H1 (cell line): ENCODE results near the gene SV2C. TPM values are rescaled to one million over a fixed set of nuclear protein-coding genes. Genes with fewer than 3 reads are reported as not detected.

ENCODE experiments used
- CTCF ChIA-PET: fragments of 300-600 bp; sonication (Branson Sonifier 250); formaldehyde crosslinking; loops from one replicate; lab custom pipeline; 2021; ENCODE audit not compliant: partially characterized antibody; lab: Charles Lee
- POLR2A ChIA-PET: fragments of 300-600 bp; sonication (Branson Sonifier 250); formaldehyde crosslinking; loops from one replicate; lab custom pipeline; 2021; ENCODE audit warnings: inconsistent platforms; ENCODE audit not compliant: partially characterized antibody; lab: Charles Lee
- DNase-seq, 2 experiments: peaks; one replicate each; pipeline versions ENCODE4 v3.0.0 to v3.0.0-alpha.2; 2010 to 2022; ENCODE audit warnings: low spot score in 2 of 2, low read depth in 1 of 2, mixed read lengths in 1 of 2
- FAIRE-seq: peaks from 2 replicates; lab custom pipeline; 2011; peaks lifted over from hg19 to GRCh38; lab: Jason Lieb, UNC
- H2AFZ ChIP-seq: 2 replicates; pipeline ENCODE4 v1.8.1; 2012; ENCODE audit warnings: low read length, inconsistent platforms
- H2AK5ac ChIP-seq: 2 replicates; pipeline ENCODE4 v1.6.1; 2013; ENCODE audit warnings: low read depth, low read length
- H2BK120ac ChIP-seq: replicated peaks from 2 replicates; pipeline ENCODE3; 2013; ENCODE audit warnings: low read depth, low read length, inconsistent platforms
- H2BK12ac ChIP-seq: 2 replicates; pipeline ENCODE4 v1.6.1; 2013; ENCODE audit warnings: low read depth, low read length
- H2BK15ac ChIP-seq: 2 replicates; pipeline ENCODE4 v1.6.1; 2013; ENCODE audit warnings: low read length
- H2BK20ac ChIP-seq: 2 replicates; pipeline ENCODE4 v1.6.1; 2013; ENCODE audit warnings: low read length
- H2BK5ac ChIP-seq: 2 replicates; pipeline ENCODE4 v1.6.1; 2013; ENCODE audit warnings: low read depth, low read length
- H3K14ac ChIP-seq: 2 replicates; pipeline ENCODE4 v1.6.1; 2013; ENCODE audit warnings: inconsistent platforms; ENCODE audit not compliant: insufficient read length
- H3K18ac ChIP-seq: 2 replicates; pipeline ENCODE4 v1.6.1; 2013; ENCODE audit warnings: low read length; ENCODE audit errors: extremely low read depth
- H3K23ac ChIP-seq: 2 replicates; pipeline ENCODE4 v1.6.1; 2013; ENCODE audit warnings: inconsistent platforms; ENCODE audit not compliant: insufficient read length
- H3K23me2 ChIP-seq: 2 replicates; pipeline ENCODE4 v1.6.1; 2013; ENCODE audit warnings: low read depth, low read length
- H3K27ac ChIP-seq: 2 replicates; pipeline ENCODE4 v1.6.1; 2011; ENCODE audit warnings: low read depth, low read length, inconsistent platforms
- H3K27me3 ChIP-seq, 4 experiments: replicated peaks in 1 of 4; 1 replicate in 1 of 4; 2 replicates in 3 of 4; pipeline versions ENCODE4 v1.6.1 to v1.8.1; 2011 to 2013; ENCODE audit warnings: low read length in 3 of 4, mild to moderate bottlenecking in 3 of 4, inconsistent platforms in 2 of 4, mixed read lengths in 2 of 4, moderate library complexity in 1 of 4; ENCODE audit not compliant: control insufficient read depth in 3 of 4, insufficient read depth in 3 of 4; ENCODE audit errors: extremely low read depth in 1 of 4
- H3K36me3 ChIP-seq, 4 experiments: 2 replicates each; pipeline versions ENCODE4 v1.6.1 to v1.8.1; 2011 to 2013; ENCODE audit warnings: mild to moderate bottlenecking in 4 of 4, low read length in 3 of 4, moderate library complexity in 2 of 4, control low read depth in 1 of 4, inconsistent platforms in 1 of 4; ENCODE audit not compliant: insufficient read depth in 4 of 4, control insufficient read depth in 2 of 4
- H3K4ac ChIP-seq: replicated peaks from 2 replicates; pipeline ENCODE3; 2013; ENCODE audit warnings: low read length, low read depth, mixed read lengths, inconsistent platforms; ENCODE audit not compliant: insufficient read length
- H3K4me1 ChIP-seq, 4 experiments: replicated peaks in 1 of 4; 1 replicate in 1 of 4; 2 replicates in 3 of 4; pipeline versions ENCODE4 v1.6.1 to v1.8.1; 2011 to 2013; ENCODE audit warnings: low read length in 3 of 4, inconsistent platforms in 2 of 4, mixed read lengths in 1 of 4; ENCODE audit not compliant: insufficient read depth in 4 of 4, control insufficient read depth in 3 of 4
- H3K4me2 ChIP-seq, 2 experiments: 2 replicates each; pipeline versions ENCODE4 v1.6.1 to v1.8.1; 2011 to 2013; ENCODE audit warnings: low read depth in 2 of 2, low read length in 2 of 2, control low read depth in 1 of 2, inconsistent platforms in 1 of 2, mild to moderate bottlenecking in 1 of 2; ENCODE audit not compliant: insufficient read depth in 1 of 2
- H3K4me3 ChIP-seq, 4 experiments: fragments of 200-600, 300-600 bp in 1 of 4; sonication (generic), shearing (Covaris generic), sonication (Bioruptor Twin) in 1 of 4; 2 replicates each; pipeline versions ENCODE4 v1.5.1 to v1.8.1; 2011 to 2016; ENCODE audit warnings: low read length in 4 of 4, low read depth in 3 of 4, control low read depth in 2 of 4, inconsistent platforms in 2 of 4, mild to moderate bottlenecking in 2 of 4, mixed read lengths in 1 of 4, moderate library complexity in 1 of 4; ENCODE audit not compliant: insufficient read depth in 2 of 4; ENCODE audit errors: extremely low read depth in 1 of 4
- H3K56ac ChIP-seq: replicated peaks from 2 replicates; pipeline ENCODE3; 2013; ENCODE audit warnings: low read depth, mild to moderate bottlenecking, mixed read lengths, low read length, inconsistent platforms; ENCODE audit not compliant: insufficient read length
- H3K79me1 ChIP-seq: 2 replicates; pipeline ENCODE4 v1.6.1; 2013; ENCODE audit warnings: low read depth, low read length, control low read depth
- H3K79me2 ChIP-seq, 2 experiments: 2 replicates each; pipeline versions ENCODE4 v1.6.1 to v1.8.1; 2012 to 2013; ENCODE audit warnings: low read length in 2 of 2, mild to moderate bottlenecking in 2 of 2, inconsistent platforms in 1 of 2; ENCODE audit not compliant: insufficient read depth in 2 of 2, control insufficient read depth in 1 of 2
- H3K9ac ChIP-seq, 4 experiments: replicated peaks in 1 of 4; 1 replicate in 1 of 4; 2 replicates in 3 of 4; pipeline versions ENCODE4 v1.6.1 to v1.8.1; 2011 to 2013; ENCODE audit warnings: low read depth in 3 of 4, low read length in 3 of 4, control low read depth in 2 of 4, mild to moderate bottlenecking in 2 of 4, moderate library complexity in 2 of 4, inconsistent platforms in 1 of 4; ENCODE audit errors: extremely low read depth in 1 of 4
- H3K9me3 ChIP-seq, 2 experiments: 2 replicates each; pipeline versions ENCODE4 v1.6.1 to v1.8.1; 2012 to 2013; ENCODE audit warnings: mild to moderate bottlenecking in 2 of 2, moderate library complexity in 2 of 2, control low read depth in 1 of 2, inconsistent platforms in 1 of 2, low read depth in 1 of 2, low read length in 1 of 2, mixed read lengths in 1 of 2; ENCODE audit not compliant: insufficient read depth in 2 of 2
- H4K20me1 ChIP-seq, 2 experiments: replicated peaks in 1 of 2; 2 replicates each; pipeline versions ENCODE3 to v1.8.1; 2011 to 2013; ENCODE audit warnings: inconsistent platforms in 2 of 2, low read length in 2 of 2, mild to moderate bottlenecking in 1 of 2; ENCODE audit not compliant: insufficient read depth in 2 of 2, control insufficient read depth in 1 of 2
- H4K5ac ChIP-seq: 2 replicates; pipeline ENCODE4 v1.6.1; 2013; ENCODE audit warnings: low read length, low read depth, mixed read lengths, inconsistent platforms; ENCODE audit not compliant: insufficient read length
- H4K8ac ChIP-seq: 2 replicates; pipeline ENCODE4 v1.8.0; 2013; ENCODE audit warnings: mild to moderate bottlenecking, moderate library complexity, low read length, inconsistent platforms; ENCODE audit not compliant: insufficient read depth; ENCODE audit errors: extremely low read depth
- H4K91ac ChIP-seq: replicated peaks from 2 replicates; pipeline ENCODE3; 2013; ENCODE audit warnings: low read length, mixed read lengths, inconsistent platforms; ENCODE audit not compliant: insufficient read length
- CBX8 ChIP-seq: fragments of 300-800, 300-1000 bp; sonication (generic); IDR thresholded peaks from 2 replicates; pipeline ENCODE4 v1.7.1; 2016; ENCODE audit warnings: low read depth, low read length, borderline replicate concordance
- CEBPB ChIP-seq: IDR thresholded peaks from 2 replicates; pipeline ENCODE4 v1.6.1; 2012; ENCODE audit warnings: low read depth, low read length
- CTBP2 ChIP-seq: IDR thresholded peaks from 2 replicates; pipeline ENCODE4 v1.7.0; 2011; ENCODE audit warnings: borderline replicate concordance, mild to moderate bottlenecking, moderate library complexity, mixed read lengths, low read length; ENCODE audit not compliant: insufficient read depth, insufficient read length
- GTF2F1 ChIP-seq: IDR thresholded peaks from 2 replicates; pipeline ENCODE4 v1.6.1; 2012; ENCODE audit warnings: low read depth, low read length, improper control_type of control experiment, borderline replicate concordance
- HDAC2 ChIP-seq, 2 experiments: fragments of 300-600 bp in 1 of 2; sonication (generic) in 1 of 2; IDR thresholded peaks; 2 replicates each; pipeline ENCODE4 v1.6.1; 2011 to 2012; ENCODE audit warnings: low read depth in 2 of 2, low read length in 2 of 2, mild to moderate bottlenecking in 2 of 2, moderate library complexity in 2 of 2, borderline replicate concordance in 1 of 2, inconsistent platforms in 1 of 2
- HDAC6 ChIP-seq: IDR thresholded peaks from one replicate; pipeline ENCODE4 v1.7.1; 2012; ENCODE audit warnings: low read depth, mild to moderate bottlenecking, inconsistent platforms, low read length, moderate library complexity
- KDM1A ChIP-seq: fragments of 200-600, 300-600 bp; sonication (generic); IDR thresholded peaks from 2 replicates; pipeline ENCODE4 v1.7.1; 2016; ENCODE audit warnings: mild to moderate bottlenecking, low read length, borderline replicate concordance
- KDM5A ChIP-seq: fragments of 200-600 bp; IDR thresholded peaks from 2 replicates; pipeline ENCODE4 v1.7.1; 2012; ENCODE audit warnings: mild to moderate bottlenecking, low read length, inconsistent platforms, mixed read lengths
- NANOG ChIP-seq: IDR thresholded peaks from 2 replicates; pipeline ENCODE4 v1.6.1; 2011; ENCODE audit warnings: low read length, low read depth, mild to moderate bottlenecking, inconsistent platforms; ENCODE audit not compliant: insufficient read depth, poor library complexity, severe bottlenecking
- SIRT6 ChIP-seq: IDR thresholded peaks from one replicate; pipeline ENCODE4 v1.7.1; 2012; ENCODE audit warnings: low read length, inconsistent platforms
- TCF12 ChIP-seq: IDR thresholded peaks from 2 replicates; pipeline ENCODE4 v1.6.1; 2011; ENCODE audit warnings: low read depth, mild to moderate bottlenecking, low read length
- WGBS, 2 experiments: shearing (Covaris generic) in 1 of 2; methylation state at CpG; one replicate each; pipeline versions ENCODE4 v1.1.6 to v1.1.7; 2013 to 2015; ENCODE audit warnings: low lambda C conversion rate in 2 of 2, mixed read lengths in 2 of 2, inconsistent platforms in 1 of 2, low coverage in 1 of 2, missing lambda C conversion rate in 1 of 2; ENCODE audit not compliant: insufficient replicate concordance in 2 of 2, insufficient coverage in 1 of 2, insufficient read length in 1 of 2; ENCODE audit errors: extremely low coverage in 1 of 2, missing lambda C conversion rate in 1 of 2; 5-methylcytosine and 5-hydroxymethylcytosine counted together
- polyA plus RNA-seq, 7 experiments: library from polyadenylated mRNA; depleted of rRNA in 3 of 7; stranded (reverse) in 5 of 7; unstranded in 2 of 7; fragments of >200 nt in 5 of 7; fragments of 200-250 nt in 2 of 7; gene quantifications; 1 replicate in 5 of 7; 2 replicates in 1 of 7; 4 replicates in 1 of 7; pipeline versions ENCODE4 v1.2.1 to v1.2.3, GENCODE V29; 2011 to 2013; ENCODE audit warnings: missing spikeins in 2 of 7, mixed read lengths in 2 of 7
- total RNA-seq: library from RNA; stranded (reverse); fragmentation: NEBNext Ultra II Directional; extraction: Animal tissue kit (Norgen Biotek cat#: 25700); gene quantifications from 2 replicates; pipeline ENCODE4 v1.2.1, GENCODE V29; 2021
- TF ChIP-seq, protein P1 (sequence below): IDR thresholded peaks from 2 replicates; pipeline ENCODE4 v1.6.1; 2012; ENCODE audit warnings: low read length, inconsistent platforms

Gene SV2C
- total and polyA plus RNA-seq, 2 of the 8 experiments (the other 6 are each of a cell fraction or from before 2014, with no cell fraction given): 0.08 to 0.24 TPM

DNA sequence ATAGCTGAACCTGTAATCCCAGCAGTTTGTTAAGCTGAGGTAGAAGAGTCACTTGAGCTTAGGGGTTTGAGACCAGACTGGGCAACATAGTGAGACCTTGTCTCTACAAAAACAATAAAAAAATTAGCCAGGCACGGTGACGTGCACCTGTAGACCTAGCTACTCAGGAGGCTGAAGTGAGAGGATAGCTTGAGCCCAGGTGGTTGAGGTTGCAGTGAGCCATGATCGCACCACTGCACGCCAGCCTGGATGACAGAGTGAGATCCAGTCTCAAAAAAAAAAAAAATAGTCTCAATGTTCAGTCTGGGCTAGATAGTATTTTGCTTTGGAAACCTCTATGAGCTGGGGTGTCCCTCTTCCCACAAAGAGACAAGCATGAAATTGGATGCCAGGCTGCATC, 268.0 kb downstream of the SV2C start:
- no peaks in the 10 kb centered on the region for H3K79me1 ChIP-seq
- H2BK120ac ChIP-seq: no peak overlapping the region
- H3K4ac ChIP-seq: no peak overlapping the region
- no peak overlapping the region for H2BK12ac ChIP-seq
- H3K9me3 ChIP-seq: no peaks in the 10 kb centered on the region
- no peak overlapping the region for H3K4me2 ChIP-seq
- no peak overlapping the region for H3K18ac ChIP-seq
- no peaks in the 10 kb centered on the region for H3K4me1 ChIP-seq
- H3K23me2 ChIP-seq: no peaks in the 10 kb centered on the region
- no peak overlapping the region for H3K14ac ChIP-seq
- no peak overlapping the region for H2BK15ac ChIP-seq
- H3K79me2 ChIP-seq: no peaks in the 10 kb centered on the region
- no peak overlapping the region for H4K5ac ChIP-seq
- H3K4me3 ChIP-seq: no peak overlapping the region
- no peak for FAIRE-seq
- ChIA-PET POLR2A (interaction anchor here (0.6 to 0.7 kb wide), 3 partner anchors 9 to 1029 kb away, joined by 3 to 4 read pairs (median 3); no protein-coding TSS in a partner anchor), CTCF (interaction anchor here (0.6 to 3.0 kb wide), 9 partner anchors 9 to 465 kb away, joined by 3 to 9 read pairs (median 4); no protein-coding TSS in a partner anchor)
- no peak overlapping the region for H2AFZ ChIP-seq
- H3K56ac ChIP-seq: no peak overlapping the region
- no peak overlapping the region for H3K23ac ChIP-seq
- no peak overlapping the region for H2BK20ac ChIP-seq
- H2AK5ac ChIP-seq: no peak overlapping the region
- no peak overlapping the region for H3K27ac ChIP-seq
- H4K8ac ChIP-seq: no peak overlapping the region
- H3K27me3 ChIP-seq: no peaks in the 10 kb centered on the region
- no peaks in the 10 kb centered on the region for H3K36me3 ChIP-seq
- no peak overlapping the region for H4K91ac ChIP-seq
- no peaks in the 10 kb centered on the region for H4K20me1 ChIP-seq
- no peak overlapping the region for H3K9ac ChIP-seq
- H2BK5ac ChIP-seq: no peak overlapping the region
- WGBS, 2 experiments: 69% methylated on average over 4 of the region's 4 CpGs; no CpG with 5 or more reads in 1 of the 2 experiments
- DNase-seq: no peak
- no peak for TF ChIP-seq KDM1A
- no peak for TF ChIP-seq KDM5A
- TF ChIP-seq SIRT6: no peak
- TF ChIP-seq CEBPB: no peak
- TF ChIP-seq CBX8: no peak
- no peak for TF ChIP-seq GTF2F1
- no peak for TF ChIP-seq HDAC6
- TF ChIP-seq, protein P1, sequence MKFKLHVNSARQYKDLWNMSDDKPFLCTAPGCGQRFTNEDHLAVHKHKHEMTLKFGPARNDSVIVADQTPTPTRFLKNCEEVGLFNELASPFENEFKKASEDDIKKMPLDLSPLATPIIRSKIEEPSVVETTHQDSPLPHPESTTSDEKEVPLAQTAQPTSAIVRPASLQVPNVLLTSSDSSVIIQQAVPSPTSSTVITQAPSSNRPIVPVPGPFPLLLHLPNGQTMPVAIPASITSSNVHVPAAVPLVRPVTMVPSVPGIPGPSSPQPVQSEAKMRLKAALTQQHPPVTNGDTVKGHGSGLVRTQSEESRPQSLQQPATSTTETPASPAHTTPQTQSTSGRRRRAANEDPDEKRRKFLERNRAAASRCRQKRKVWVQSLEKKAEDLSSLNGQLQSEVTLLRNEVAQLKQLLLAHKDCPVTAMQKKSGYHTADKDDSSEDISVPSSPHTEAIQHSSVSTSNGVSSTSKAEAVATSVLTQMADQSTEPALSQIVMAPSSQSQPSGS: no peak
- TF ChIP-seq NANOG: no peak
- TF ChIP-seq TCF12: no peak
- no peak for TF ChIP-seq HDAC2 (IDR thresholded peaks at IDR 0.05; ENCODE audit: borderline replicate concordance in 1 of 2, low read depth in 2 of 2, low read length in 2 of 2)
- TF ChIP-seq CTBP2: no peak
